Measurements from ENCODE around the gene PIP4P1.

DNA sequence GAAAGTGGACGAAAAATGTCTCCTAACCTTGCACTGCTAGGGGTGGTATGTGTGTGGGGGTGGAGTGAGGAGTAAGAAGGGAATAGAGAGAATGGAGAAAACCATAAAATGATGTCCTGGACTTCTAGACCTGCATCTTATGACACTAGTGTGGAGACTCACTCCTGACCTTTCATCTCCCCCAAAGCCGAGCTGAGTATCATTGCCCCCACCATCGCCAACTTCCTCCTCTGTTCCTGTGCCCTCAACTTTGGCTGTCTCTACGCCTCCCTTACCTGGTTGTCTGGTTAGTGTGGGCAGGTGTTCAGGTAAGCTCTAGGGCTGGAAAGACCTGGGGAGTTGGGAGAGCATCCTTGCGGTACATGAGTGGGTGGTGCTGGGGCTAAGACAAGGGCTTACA lies 20.8 kb downstream of the PIP4P1 start:
- TF ChIP-seq POLR2AphosphoS5 (IDR thresholded peaks at IDR 0.05; ENCODE audit: borderline replicate concordance, low read depth, low read length) (no peak), EZH2 (IDR thresholded peaks at IDR 0.05) (no peak), FOXP2 (optimal IDR thresholded peaks at IDR 0.05; ENCODE audit: control extremely low read depth, extremely low read length, insufficient read depth) (no peak)
